NCI-H2227 (cell line): ENCODE results near the gene TCOF1.

Experiments used
- DNase-seq: peaks from one replicate; lab custom pipeline; 2025; ENCODE audit not compliant: unreplicated experiment; lab: John Stamatoyannopoulos, UW

TCOF1 gene

DNA sequence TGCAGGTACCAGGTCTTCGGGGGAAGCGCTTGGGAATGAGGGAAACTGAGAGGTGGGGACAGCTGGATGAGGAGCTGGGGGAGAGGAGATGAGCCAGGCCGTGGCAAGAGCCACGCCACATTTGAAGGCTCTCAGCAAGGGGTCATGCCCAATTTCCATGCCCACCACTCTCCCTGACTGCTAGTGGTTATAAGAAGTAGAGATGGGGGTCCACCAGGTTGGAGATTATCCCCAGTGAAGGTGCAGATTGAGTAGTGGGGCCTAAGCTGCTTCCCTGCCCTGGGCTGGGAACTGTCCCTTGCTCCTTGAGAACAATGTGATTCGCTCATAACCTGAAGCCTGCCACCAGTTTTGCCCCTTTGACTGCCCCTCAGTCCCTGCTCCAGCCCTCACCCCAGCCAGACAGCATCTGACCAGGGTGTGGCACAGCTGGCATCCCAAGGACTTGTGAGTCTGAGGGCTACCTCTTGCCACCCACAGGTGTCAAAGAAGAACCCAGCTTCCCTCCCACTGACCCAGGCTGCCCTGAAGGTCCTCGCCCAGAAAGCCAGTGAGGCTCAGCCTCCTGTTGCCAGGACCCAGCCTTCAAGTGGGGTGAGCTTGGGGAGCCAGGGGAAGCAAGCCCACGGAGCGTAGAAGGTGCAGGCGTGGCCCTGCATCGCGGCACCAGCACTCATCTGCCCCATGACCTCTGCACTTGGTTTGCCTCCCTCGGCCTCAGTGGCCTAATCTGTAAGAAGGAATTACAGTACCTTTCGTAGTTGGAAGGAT is 33.8 kb downstream of the TCOF1 start:
- no peak for DNase-seq

DNA sequence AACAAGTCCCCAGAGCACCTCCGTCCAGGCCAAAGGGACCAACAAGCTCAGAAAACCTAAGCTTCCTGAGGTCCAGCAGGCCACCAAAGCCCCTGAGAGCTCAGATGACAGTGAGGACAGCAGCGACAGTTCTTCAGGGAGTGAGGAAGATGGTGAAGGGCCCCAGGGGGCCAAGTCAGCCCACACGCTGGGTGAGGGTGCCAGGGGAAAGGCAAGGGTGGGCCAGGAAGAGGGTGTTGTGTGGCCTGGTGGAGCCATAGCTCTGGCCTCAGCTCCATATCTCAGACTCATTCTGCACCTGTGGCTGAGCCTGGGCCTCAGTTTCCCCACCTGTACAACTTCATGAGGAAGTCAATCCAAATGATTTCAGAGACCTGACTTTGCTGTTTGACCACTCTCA is 34.5 kb downstream of the TCOF1 start:
- no peak for DNase-seq

- DNase-seq, result no peak
Observed at GRCh38 chr5:150392680-150393079, 35.2 kb downstream of the TCOF1 start.

DNA sequence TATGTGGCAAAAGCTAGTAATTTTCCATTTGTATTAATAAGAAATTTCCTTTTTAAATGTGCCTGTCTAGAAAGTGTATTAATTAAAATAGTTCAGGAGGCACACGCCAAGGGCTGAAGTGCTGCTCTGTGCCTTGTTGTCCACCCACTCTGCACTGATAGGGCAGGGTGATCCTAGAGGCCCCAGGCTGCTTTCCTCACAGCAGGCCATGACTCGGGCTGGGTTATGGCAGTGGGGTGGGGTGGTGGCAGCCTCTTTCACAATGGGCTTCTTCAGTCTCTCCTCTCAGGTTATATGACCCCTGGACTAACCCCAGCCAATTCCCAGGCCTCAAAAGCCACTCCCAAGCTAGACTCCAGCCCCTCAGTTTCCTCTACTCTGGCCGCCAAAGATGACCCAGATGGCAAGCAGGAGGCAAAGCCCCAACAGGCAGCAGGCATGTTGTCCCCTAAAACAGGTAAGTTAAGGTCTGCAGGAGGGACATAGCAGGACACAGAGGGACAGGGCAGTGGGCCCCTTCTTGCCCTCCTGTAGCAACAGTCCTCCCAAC is 35.7 kb downstream of the TCOF1 start:
- DNase-seq, result no peak

DNA sequence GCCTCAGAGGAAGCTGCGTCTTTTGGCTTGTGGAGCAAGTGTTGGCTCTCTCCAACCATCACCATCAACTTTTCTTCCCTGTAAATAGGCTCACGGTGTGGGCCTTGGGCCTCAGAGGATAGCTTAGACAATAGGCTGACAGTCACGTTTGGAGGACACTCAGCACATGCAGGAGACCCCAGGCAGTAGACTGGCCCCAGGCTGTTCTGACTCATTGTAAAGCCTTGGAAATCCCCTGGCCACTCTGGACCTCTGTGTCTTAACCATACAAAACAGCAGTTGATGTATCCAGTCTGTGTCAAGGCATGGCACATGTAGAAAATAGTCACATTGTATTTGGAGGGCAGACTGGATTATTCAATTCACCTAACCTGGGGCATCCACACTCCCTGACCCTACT is 36.6 kb downstream of the TCOF1 start:
- no peak for DNase-seq

DNA sequence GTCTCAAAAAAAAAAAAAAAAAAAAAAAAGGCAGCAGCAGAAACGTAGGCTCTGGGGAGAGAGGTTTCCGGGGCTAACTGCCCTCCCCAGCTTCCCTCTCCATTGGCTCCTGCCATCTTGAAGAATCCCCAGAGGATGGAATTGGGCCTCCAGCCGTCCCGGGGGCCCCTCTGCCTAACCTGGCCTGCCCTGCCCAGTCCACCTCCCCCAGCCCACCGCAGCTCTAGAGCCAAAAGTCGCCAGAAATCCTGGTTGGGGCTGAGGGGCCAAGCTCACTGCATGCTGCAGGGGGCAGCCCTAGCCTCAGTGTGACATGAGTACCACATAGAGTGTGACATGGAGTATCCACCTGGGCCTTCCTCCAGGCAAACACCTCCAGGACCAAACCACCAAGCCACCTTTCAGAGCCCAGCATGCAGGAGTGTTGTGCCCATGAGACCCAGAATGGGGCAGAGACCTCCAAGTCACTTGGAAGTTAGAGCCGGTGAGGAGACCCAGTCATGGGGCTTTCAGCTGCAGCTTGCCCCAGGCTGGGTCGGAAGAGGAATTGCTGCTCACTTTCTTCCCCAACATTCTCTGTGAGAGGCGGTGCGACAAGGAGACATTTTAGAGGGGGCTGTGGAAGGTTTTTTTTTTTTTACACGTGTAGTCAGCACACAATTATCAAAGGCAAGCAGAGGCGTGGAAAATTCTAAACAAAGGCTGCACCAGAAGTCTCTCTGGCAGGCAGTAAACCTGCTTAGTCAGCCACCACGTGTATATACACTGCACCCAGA is 37.6 kb downstream of the TCOF1 start:
- DNase-seq, result no peak

DNA sequence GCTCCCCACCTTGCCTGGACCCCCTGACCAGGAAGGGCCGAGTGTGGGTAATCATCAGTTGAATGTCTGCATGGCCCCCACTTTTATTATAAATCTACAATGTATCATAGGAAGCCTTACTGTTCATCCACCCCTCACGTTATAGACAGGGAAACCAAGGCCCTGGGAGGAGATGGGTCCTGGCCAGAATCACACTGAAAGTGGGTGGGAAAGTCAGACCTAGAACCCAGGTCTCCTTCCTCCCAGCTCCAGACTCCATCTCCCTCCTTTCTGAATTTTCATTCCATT is 38.1 kb downstream of the TCOF1 start:
- DNase-seq, result no peak

DNA sequence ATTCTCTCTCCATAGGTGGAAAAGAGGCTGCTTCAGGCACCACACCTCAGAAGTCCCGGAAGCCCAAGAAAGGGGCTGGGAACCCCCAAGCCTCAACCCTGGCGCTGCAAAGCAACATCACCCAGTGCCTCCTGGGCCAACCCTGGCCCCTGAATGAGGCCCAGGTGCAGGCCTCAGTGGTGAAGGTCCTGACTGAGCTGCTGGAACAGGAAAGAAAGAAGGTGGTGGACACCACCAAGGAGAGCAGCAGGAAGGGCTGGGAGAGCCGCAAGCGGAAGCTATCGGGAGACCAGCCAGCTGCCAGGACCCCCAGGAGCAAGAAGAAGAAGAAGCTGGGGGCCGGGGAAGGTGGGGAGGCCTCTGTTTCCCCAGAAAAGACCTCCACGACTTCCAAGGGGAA is 38.8 kb downstream of the TCOF1 start:
- no peak for DNase-seq

DNA sequence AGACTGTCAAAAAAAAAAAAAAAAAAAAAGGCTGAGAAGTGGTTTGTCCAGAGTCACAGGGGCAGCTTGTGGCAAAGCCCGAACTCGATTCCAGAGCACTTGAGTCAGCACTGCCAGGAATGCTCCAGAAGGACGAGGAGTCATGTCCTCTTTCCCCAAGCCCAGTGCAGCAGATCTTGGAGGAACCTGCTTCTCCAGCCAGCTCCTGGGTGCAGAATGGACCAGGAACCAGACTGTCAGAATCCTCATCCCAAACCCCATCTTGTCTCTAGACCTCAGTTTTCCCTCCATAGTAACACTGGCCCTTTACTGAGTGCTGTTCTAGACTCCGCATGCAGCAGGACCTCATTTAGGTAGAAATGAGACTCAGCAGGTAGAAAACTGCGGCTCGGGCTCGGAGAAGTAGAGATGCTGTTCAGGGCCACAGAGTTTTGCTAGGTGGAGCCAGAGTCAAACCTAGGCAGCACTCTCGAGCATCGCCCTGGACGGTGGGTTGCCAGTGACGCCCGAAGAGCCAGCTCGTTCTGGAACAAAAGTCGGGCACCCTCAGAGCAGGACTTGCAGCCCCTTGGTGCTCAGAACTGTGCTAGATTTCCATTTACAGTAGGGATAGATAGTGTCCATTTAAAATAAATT is 39.8 kb downstream of the TCOF1 start:
- DNase-seq, result no peak

DNA sequence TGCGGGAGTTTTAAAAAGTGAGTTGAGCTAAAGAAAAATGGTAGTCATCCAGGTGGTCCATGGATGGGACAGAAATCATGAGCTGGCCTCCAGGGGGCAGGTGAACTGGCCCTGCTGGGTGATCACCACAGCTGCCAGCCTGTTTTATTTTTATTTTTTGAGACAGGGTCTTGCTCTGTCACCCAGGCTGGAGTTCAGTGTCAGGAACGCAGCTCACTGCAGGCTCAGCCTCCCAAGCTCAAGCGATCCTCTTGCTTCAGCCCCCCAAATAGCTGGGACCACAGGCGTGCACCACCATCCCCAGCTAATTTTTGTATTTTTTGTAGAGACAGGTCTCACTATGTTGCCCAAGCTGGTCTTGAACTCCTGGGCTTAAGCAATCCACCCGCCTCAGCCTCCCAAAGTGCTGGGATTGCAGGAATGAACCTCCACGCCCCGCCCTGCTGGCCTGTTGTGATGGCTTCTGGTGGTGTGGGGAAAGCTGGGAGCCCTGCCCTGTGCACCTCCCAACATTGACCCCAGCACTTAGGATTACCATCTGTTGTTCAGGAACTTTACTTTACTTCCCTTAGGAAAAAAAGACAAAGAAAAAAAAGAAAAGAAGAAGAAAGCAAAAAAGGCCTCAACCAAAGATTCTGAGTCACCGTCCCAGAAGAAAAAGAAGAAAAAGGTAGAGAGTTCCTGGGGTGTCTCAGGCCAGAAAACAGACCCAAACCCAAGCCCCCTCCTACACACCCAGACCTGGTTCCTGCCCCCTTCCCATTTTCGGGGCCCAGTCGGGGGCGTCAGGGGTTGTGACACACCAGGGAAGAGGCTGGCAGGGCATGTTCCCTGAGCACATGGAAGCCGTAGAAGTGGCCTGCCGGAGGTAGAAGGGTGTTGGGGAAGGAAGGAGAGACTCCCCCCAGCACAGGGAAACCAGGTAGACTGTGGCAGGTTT is 40.6 kb downstream of the TCOF1 start:
- no peak for DNase-seq

GRCh38 chr5:150398722-150399523 is 41.4 kb downstream of the TCOF1 start:
- DNase-seq, result no peak

DNA sequence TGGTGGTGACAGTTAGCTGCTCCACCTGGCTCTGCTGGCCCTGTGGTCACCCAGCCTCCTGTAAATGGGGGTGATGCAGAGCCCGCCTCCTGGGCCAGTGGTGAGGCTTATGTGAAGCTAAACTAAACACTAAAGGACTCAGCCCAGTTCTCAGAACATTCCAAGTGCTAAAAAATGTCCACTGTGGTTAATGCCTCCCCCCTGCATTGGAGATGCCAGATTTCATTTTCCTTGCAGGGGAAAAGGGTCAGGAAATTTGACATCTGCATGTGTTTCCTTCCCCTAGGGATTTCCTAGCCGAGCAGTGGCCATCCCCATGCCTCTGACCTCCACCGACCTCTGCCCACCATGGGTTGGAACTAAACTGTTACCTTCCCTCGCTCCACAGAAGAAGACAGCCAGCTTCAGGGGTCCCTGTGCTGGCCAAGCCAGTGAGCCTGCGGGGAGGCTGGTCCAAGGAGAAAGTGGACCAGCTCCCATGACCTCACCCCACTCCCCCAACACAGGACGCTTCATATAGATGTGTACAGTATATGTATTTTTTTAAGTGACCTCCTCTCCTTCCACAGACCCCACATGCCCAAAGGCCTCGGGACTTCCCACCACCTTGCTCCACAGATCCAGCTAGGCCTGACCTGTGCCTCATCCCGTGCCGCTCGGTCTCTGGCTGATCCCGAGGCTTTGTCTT is 42.2 kb downstream of the TCOF1 start:
- DNase-seq, result no peak

- DNase-seq, result no peak
Observed at GRCh38 chr5:150400316-150401075, 43.0 kb downstream of the TCOF1 start.

- DNase-seq, result no peak
Observed at GRCh38 chr5:150401076-150401375, 43.5 kb downstream of the TCOF1 start.

DNA sequence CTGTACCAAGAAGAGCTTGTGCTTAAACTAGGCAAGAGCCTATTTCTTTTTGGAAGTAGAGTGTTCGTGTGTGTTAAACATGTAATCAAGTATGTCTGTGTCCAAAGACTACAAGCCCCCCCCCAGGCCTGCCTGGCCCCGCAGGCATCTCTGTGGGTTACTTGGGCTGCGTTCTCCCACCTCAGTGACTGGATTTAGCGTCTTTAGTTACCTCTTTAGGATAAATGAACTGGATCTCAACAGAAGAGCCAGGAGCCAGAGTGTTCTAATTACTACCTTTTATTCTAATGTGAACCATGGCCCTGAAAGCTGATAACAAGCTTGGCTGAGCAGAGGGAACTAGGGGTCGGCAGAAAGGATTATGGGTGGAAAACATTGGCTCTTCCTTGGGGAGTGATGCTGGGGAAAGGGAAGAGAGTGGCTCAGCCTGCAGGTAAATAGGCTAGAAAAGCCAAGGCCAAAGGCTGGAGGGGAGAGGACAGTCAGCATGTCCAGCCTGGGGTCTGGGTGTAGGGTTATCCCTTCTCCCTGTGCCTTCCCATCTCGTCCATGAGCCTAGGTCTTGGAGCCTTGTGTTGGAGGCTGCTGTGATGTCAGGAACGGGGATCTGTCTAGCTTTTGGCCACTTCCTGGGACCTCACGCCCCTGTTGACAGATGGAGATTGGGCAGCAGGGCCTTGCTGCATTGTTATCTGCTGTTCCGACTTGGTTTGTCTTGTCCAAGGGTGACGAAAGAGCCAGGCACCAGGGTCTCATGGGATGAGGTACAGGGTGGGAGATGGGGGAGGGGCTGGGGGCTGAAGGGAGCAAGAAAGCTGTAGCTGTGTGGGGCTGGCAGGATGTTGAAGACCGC is 44.1 kb downstream of the TCOF1 start:
- DNase-seq, result no peak

DNA sequence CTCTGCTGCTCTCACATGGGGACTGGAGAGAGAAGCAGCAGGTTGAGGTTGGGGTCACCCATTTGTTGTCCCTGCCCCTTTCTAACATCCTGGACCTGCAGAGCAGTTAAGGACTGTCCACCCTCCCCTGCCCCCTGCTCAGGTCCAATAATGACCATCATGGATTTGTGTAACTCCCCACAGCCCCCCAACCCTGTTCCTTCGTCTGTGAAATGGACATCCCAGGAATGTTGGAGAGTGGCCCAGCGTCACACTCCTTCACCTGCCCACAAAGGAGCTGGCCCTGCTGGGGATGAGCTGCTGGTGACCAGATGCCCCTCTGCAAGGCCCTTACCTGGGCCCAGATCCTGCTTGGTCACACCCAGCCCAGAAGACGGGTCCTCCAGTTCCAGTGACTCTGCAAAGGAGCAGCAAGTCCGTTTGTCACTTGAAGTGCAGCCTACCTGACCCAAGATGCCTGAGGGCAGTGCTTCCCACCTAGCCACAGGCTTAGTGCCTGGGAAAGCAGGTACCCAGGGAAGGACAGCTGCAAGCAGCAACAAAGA is 44.8 kb downstream of the TCOF1 start:
- no peak for DNase-seq

- no peak for DNase-seq
Observed at GRCh38 chr5:150402901-150403342, 45.4 kb downstream of the TCOF1 start.

DNA sequence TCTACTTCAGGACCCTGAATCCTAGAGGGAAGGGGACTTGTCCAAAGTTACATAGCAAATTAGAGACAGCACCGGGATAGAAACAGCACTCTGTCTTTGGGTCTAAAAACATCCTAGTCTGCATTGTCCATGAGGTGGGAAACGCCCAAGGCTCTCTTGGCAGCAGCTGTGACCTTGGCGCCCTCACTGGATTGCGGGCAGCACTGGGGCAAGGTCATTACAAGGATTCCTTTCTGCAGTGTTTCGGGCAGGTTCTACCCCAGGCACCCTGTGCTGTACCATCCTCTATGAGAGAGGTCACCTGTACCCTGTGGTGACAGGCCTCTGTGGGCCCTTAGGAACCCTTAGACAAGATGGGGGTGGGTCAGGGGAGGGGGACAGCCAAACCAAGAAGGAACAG is 46.6 kb downstream of the TCOF1 start:
- DNase-seq, result no peak
